PC-3 (cell line): ENCODE measurements around the gene TPX2.

Source experiments
- EZH2 ChIP-seq: fragments of 300-600 bp; sonication (generic); IDR thresholded peaks from one replicate; pipeline ENCODE4 v1.6.1; 2017; ENCODE audit warnings: antibody characterized with exemption, mild to moderate bottlenecking, low read length; ENCODE audit not compliant: unreplicated experiment
- EZH2phosphoT487 ChIP-seq: fragments of 300-600 bp; sonication (generic); IDR thresholded peaks from 2 replicates; pipeline ENCODE4 v1.6.1; 2018; ENCODE audit warnings: mild to moderate bottlenecking, antibody characterized with exemption, low read length, borderline replicate concordance
- TF ChIP-seq, protein P1 (sequence below): fragments of 300-600 bp; sonication (generic); conservative IDR thresholded peaks from 2 replicates; pipeline ENCODE4 v1.5.1; 2017; ENCODE audit warnings: antibody characterized with exemption, low read depth, mild to moderate bottlenecking, low read length

DNA sequence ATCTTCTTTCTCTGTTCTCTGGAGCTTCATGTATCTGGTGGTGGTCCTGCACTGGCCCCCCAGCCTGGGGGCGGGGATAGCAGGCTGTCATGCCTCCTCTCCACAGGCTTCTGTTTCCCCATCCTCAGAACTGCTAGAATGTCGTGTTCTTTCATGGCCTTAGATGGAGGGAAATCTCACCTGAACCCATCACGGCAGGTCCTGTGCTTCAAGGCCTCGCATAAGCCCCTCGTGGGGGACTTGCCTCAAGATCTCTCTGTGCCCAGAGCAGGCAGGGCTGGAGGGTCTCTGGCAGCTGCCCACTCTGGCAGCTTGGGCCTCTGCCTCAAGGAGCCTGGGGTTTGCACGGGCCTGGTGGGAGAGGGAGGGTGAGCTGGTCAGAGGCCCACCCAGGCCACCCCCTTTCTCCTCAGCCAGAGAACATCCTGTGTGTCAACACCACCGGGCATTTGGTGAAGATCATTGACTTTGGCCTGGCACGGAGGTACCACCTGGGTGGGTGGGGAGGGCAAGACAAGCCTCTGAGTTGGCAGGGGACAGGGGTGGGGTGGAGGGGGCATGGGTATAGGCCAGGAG is 91.4 kb downstream of the TPX2 start:
- TF ChIP-seq, protein P1, sequence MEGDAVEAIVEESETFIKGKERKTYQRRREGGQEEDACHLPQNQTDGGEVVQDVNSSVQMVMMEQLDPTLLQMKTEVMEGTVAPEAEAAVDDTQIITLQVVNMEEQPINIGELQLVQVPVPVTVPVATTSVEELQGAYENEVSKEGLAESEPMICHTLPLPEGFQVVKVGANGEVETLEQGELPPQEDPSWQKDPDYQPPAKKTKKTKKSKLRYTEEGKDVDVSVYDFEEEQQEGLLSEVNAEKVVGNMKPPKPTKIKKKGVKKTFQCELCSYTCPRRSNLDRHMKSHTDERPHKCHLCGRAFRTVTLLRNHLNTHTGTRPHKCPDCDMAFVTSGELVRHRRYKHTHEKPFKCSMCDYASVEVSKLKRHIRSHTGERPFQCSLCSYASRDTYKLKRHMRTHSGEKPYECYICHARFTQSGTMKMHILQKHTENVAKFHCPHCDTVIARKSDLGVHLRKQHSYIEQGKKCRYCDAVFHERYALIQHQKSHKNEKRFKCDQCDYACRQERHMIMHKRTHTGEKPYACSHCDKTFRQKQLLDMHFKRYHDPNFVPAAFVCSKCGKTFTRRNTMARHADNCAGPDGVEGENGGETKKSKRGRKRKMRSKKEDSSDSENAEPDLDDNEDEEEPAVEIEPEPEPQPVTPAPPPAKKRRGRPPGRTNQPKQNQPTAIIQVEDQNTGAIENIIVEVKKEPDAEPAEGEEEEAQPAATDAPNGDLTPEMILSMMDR = no peak
- TF ChIP-seq EZH2phosphoT487 (no peak), EZH2 (no peak)
